Measurements from ENCODE around the gene GAS2.

DNA sequence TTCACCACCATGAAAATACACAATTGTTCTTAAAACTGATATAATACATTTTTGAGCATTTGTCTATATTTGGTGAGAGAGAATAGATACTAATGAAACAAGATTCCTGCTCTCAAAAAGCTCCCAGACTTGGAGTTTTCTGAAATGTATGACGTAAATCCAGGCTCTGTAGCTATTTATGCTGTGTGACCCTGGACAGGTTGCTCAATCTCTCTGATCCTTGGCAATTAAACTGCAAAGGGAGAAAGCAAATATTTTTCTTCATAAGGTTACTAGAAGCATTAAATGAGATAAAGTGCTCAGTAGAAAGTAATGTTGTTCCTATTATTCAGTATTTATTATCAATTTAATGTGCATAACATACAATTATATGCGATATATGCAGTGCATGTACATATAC is 120.6 kb downstream of the GAS2 start:
- TF ChIP-seq, protein P1, sequence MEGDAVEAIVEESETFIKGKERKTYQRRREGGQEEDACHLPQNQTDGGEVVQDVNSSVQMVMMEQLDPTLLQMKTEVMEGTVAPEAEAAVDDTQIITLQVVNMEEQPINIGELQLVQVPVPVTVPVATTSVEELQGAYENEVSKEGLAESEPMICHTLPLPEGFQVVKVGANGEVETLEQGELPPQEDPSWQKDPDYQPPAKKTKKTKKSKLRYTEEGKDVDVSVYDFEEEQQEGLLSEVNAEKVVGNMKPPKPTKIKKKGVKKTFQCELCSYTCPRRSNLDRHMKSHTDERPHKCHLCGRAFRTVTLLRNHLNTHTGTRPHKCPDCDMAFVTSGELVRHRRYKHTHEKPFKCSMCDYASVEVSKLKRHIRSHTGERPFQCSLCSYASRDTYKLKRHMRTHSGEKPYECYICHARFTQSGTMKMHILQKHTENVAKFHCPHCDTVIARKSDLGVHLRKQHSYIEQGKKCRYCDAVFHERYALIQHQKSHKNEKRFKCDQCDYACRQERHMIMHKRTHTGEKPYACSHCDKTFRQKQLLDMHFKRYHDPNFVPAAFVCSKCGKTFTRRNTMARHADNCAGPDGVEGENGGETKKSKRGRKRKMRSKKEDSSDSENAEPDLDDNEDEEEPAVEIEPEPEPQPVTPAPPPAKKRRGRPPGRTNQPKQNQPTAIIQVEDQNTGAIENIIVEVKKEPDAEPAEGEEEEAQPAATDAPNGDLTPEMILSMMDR (IDR thresholded peaks at IDR 0.05; ENCODE audit: insufficient read depth, low read length, poor library complexity, severe bottlenecking) = no peak
- no peak for TF ChIP-seq EZH2phosphoT487 (conservative IDR thresholded peaks at IDR 0.05; ENCODE audit: low read length)
